Measurements from ENCODE around the gene CCDC187. TPM values are rescaled to one million over a fixed set of nuclear protein-coding genes. Genes with fewer than 3 reads are reported as not detected.

Gene CCDC187
- total and polyA plus RNA-seq, 2 of the 13 experiments (the other 11 are each of a cell fraction or from before 2014, with no cell fraction given) = 0.03 to 0.13 TPM

- TF ChIP-seq PRDM4 (CRISPR knock-in tag; IDR thresholded peaks at IDR 0.05; ENCODE audit: borderline replicate concordance) = no peak
- TF ChIP-seq ZNF720 (CRISPR knock-in tag; IDR thresholded peaks at IDR 0.05) = no peak
- TF ChIP-seq ZNF773 (CRISPR knock-in tag; IDR thresholded peaks at IDR 0.05; ENCODE audit: borderline replicate concordance) = peak; percentile 87; the same call in 1 of the 2 replicates
- no peak for TF ChIP-seq HOMEZ (CRISPR knock-in tag; IDR thresholded peaks at IDR 0.05; ENCODE audit: low read depth)
- peak; percentile 38; the same call in 1 of the 2 replicates for TF ChIP-seq HES4 (CRISPR knock-in tag; IDR thresholded peaks at IDR 0.05; ENCODE audit: borderline replicate concordance)
- TF ChIP-seq REST (IDR thresholded peaks at IDR 0.05; ENCODE audit: borderline replicate concordance in 1 of 2, low read depth in 1 of 2, low read length in 2 of 2) = peak; percentile 77 to 87
- TF ChIP-seq ELF3 (CRISPR knock-in tag; IDR thresholded peaks at IDR 0.05) = peak; percentile 24; the same call in 1 of the 2 replicates
- no peak for TF ChIP-seq ZNF713 (CRISPR knock-in tag; IDR thresholded peaks at IDR 0.05)
- no peak for TF ChIP-seq ZNF503 (CRISPR knock-in tag; IDR thresholded peaks at IDR 0.05)
- no peak for TF ChIP-seq RFX1 (IDR thresholded peaks at IDR 0.05)
- no peak for TF ChIP-seq STAT6 (CRISPR knock-in tag; IDR thresholded peaks at IDR 0.05; ENCODE audit: borderline replicate concordance)
- TF ChIP-seq MBD4 (IDR thresholded peaks at IDR 0.05; ENCODE audit: borderline replicate concordance, low read length) = no peak
Observed at GRCh38 chr9:136245219-136246150, 58.4 kb downstream of the CCDC187 start, which contains the start of gene QSOX2 (continued).
